Stimulated activated CD8-positive, alpha-beta memory T cell treated with anti-CD3 and anti-CD28 coated beads, Interleukin-15, amount 100 ng/mL, for 24 hours (primary cell): ENCODE data around the gene MSMB.

Experiments used
- DNase-seq: peaks from one replicate; pipeline ENCODE4 v3.0.0-alpha.2; 2020; ENCODE audit warnings: low read depth

Gene MSMB

DNA sequence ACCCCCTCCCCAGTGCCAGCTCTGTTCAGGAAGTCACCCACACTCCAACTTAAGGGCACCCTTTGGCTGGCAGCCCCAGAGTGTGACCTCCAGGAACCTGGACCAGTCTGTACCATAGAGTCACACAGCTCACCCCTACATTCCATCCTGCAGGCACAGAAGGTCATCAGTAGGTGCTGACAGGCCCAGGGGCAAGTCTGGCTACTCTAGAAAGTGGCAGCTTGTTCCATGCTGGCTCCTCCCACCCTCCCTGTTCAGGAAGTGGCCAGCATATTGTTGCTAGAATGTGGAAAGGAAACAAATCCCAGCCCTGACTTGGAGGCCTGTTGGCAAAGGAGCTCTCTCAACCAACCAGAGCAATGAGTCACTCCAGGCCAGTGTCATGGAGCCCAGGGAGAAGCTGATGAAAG, 12.5 kb downstream of the MSMB start:
- no peak for DNase-seq

DNA sequence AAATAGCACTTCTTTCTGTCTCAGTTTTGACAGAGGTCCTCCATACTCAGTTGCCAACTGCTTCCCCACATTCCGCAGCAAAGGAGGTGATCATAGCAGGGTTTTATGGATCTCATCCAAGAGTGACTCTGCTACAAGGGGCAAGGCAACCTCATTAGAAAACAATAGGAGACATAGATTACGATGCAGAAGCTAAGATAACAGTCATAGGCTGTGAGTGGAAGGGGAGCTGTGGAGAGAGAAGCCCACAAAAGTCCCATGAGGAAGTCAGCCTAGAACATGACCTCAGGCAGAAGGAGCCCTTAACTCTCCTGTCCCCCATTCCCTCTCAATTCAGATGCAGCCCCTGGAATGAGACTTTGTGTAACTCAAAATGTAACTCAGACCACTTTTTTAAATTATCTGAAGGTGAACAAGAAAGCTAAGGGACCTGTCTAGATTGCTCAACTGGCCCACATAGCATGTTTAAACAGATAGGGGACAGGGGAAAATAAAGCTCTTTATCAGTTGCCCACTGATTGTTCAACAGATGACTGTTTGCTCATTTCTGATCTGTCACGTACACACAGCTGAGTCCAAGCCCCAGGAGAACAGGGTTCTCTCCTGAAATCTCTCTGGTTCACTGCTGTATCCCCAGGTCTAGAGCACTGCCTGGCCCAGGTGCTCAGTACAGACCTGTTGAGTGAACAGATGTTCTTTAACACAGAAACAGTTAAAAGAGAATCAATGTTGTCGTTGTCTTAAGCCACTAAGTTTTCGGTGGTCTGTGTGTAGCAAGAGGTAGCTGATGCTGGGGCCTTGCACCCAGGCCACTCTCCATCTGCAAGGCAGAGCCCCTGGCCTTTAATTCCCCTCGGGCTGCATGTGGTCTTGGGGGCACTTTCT, 14.2 kb downstream of the MSMB start:
- DNase-seq: no peak

DNA sequence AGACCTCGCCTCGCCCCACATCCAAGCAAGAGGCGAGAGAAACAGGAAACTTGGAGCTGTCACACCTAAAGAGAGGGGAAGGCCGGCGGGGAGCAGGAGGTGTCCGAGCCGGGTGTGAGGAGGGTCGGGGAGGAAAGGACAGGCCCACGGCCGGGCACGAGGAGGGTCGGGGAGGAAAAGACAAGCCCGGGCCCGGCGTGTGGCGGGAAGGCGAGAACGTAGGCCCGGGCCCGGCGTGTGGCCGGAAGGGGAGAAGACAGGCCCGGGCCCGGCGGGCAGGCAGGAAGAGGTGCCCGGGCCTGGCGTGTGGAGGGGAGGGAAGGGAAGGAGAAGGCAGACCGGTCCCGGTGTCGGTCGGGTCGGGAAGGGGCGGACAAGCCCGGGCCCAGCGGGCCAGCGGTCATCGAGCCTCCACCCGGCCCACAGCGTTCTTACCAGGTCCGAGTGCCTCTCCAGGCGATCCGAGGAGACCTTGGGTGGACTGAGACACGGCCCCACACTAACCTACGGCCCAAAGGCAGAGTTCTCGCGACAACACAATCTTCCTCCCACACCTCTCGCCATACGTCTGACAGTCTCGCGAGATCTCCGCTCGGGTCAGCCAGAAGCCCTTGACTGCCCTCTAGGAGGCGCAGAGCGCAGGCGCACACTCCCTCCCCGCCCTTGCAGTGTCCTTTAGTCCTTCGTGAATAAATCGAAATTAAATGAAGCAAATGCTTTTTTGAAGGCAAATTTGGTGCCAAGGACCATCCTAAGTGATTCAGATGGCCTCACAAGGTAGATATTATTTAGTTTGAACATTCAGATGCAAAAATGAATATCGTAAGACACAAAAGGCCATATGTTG, 15.8 kb downstream of the MSMB start, which contains the start of gene NCOA4:
Gene NCOA4, minus strand, starts transcription at position 533 of the 847 bp plus-strand sequence. CDS start 13,943 bp downstream, outside the sequence.
- peak; percentile 76 for DNase-seq

DNA sequence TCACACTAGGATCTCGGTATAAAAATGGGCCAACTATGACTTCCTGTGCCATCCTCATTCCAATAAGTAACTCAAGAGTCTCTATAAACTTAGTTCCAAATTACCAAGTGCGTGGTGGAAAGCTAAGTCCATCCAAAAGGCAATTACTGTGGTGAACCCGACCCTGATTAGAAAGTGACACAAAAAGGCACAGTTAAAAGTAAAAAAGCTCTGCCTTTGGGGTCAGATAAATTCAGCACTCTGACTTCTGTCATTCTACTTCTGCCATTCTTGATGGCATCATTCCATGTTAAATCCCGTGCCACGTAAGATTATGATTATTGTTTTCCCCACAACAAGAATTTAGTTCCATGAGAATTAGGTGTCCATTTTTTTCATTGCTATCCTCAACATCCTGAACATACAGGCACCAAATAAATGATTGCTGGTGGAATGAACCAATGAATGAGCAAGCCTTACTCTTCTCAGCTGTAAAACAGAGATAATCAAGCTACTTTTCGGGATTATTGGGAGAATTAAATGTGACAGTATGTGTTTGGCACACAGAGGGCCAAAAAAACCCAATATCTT, 16.5 kb downstream of the MSMB start:
- no peak for DNase-seq

DNA sequence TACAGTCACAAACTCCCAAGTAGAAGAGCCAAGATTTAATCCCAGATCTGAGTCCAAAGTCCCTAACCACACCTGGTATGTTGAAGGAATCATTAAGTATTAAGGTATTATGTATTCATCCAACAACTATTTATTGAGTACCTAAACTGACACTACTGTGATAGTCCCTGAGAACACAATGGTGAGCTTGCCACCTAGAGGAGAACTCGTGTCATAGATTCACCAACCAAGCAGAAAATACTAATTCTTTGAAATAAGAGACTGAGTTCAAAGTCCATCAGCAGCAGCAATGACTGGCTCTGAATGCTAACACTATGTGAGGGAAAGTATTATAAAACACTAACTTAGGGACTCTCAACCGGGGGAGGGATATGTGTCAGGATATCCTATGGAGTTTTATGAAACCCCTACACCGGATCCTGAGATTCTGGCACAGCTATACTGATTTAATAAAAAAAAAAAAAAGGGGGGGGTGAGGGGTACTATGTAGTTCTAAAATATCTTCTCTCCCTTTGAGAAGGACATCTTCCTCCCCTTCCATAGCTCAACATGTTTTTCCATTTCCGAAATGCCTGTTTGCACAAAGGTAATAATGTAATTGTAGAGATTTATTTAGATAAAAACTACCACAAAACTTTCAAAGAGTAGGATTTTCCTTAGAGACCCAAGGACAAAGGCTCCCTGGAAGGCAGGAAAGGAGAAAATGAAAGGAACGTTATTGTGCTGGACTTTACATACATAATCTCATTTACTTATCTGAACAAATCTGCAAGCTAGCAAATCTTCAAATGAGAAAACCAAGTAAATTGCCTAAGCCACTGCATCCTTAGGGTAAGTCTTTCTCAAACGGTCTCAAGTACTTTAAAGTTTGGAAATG, 17.2 kb downstream of the MSMB start:
- DNase-seq: no peak

DNA sequence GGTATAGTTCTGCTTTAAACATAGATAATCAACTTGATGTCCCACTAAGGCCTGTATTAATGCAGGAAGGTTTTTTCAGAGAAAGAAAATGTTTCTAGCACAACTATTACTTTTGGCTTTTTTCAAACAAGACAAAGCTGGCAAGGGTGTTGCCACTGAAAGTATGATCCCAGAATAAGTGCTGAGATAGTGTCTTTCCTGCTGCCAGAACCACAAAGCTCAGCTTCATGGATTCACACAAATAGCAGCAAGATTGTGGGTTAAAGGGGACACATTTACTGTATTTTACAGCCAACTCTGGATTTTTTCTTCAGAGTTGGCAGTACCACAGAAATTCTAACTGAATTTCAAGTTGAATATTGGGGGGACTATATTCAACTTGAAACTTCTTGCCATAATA, 20.0 kb downstream of the MSMB start:
- no peak for DNase-seq

DNA sequence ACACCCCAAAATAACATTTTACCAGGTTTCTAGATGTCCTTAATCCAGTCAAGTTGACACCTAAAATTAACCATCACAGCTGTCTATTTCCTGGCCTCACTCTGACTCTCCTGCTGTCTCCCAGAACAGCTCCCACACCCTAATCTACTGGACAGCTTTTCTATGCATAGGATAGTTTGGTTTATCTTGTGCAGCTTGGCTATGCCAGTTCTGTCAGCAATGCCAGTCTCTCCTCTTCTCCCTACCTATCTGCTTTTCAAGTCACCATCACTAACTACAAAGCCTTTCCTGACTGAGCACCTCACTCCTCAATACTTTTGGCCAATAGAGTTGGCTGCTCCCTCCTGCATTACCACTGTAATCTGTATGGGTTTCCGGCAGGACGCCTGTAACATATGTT, 20.7 kb downstream of the MSMB start:
- no peak for DNase-seq

DNA sequence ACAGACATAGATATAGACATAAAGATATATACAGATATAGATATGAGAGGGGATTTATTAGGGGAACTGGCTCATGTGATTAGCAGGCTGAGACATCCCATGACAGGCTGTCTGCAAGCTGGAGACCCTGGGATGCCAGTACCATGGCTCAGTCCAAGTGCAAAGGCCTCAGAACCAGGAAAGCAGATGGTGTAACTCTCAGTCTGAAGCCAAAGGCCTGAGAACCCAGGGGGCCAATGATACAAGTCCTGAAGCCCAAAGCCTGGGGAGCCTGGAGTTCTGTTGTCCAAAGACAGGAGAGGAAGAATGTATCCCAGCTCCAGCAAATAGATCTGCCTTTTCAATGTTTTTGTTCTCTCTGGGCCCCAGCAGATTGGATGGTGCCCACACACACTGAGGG, 21.1 kb downstream of the MSMB start:
- no peak for DNase-seq

DNA sequence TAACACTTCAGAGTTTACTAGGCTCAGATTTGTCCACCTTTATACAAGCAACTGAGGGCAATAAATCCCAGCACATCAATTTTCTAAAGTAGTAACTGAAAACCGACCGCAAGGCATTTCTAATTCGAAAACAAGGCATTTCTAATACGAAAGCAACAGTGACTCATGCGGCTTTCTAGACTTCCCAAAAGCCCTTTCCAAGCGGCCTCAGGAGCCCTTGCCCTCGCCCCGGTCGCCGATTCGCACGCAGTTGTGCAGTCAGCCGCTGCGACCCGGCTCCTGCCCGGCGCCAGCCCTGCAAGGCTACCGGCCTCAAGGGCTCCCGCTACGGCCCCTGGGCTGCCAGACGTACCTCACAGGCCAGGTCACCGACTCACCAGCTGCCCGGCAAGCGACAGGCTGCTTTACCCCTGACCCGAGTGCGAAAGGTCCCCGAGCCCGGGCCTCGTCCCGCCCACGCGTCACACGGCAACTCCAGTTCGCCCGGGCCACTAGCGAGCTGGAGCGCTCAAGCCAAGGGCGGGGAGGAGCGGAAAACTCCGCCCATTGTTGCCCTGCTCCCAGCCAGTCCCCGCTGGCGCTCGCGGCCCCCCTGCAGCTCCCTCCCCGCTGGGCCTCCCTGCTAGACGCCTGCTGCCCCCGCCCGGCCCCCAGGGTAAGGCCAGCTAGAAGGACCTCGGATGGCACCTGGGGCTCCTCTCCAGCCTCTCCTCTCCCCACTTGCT, 22.9 kb downstream of the MSMB start:
- DNase-seq: peak; percentile 51

DNA sequence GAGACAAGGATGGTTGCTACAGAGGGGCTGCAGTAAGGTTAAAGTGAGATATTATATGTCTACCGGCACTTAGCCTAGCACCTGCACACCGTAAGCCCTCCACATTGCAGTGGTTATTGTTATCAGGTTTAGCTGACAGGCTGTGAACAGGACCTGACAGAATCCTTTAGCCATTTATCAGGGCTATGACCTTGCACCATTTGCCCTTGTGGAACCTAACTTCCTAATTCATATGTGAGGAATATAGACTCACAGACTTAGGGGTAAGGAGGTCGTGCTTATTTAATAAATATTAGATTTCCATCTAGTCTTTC, 25.8 kb downstream of the MSMB start:
- DNase-seq: no peak

DNA sequence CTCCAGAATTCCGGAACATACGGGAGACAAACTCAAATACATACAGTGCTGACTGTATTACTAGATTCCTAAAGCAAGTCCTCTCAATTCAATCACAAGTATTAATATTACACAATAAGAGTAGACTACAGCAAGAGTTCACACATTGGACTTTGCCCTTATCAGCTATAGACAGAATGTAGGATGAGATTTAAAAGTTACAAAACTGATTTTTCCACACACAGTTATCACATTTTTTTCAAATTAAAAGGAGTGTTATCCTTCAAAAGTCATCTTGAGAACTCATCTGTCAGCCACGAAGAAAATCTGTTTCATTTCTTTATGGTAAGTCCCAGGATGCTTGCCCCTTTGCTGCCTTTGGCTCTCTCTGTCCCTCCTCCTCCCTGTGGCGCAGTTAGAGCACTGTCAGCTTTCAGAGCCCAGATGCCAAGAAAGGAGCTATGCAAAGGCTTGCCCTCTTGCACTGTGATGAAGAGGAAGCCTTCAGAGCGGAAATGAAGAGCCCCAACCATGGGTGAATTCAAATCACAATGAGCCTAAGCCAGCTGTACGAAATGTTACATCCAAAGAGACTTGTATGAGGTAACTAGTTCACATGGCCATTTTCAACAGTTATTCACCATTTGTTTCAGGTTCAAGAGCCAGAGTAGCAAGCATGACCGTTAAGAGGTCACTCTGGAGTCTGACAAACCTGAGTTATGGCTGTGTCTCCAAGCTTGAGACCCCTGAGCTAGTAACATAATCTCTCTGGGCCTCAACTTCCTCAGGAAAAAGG, 26.3 kb downstream of the MSMB start:
- no peak for DNase-seq

DNA sequence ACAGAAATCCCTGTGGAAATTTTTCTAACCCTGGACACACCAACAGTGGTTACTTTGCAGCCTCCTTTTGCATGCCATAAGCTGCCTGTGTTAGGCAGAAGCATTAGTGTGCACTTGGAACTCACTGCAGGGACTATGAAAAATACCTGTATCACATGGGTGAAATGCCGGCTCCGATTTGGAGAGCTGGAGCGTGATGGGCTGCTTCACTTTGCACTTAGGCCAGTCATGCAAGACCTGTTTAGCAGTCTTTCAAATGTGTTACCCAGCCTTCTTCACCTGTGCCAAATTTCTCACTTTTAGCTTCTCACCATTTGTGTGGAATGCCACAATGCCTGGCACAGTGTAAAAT, 26.9 kb downstream of the MSMB start:
- no peak for DNase-seq

DNA sequence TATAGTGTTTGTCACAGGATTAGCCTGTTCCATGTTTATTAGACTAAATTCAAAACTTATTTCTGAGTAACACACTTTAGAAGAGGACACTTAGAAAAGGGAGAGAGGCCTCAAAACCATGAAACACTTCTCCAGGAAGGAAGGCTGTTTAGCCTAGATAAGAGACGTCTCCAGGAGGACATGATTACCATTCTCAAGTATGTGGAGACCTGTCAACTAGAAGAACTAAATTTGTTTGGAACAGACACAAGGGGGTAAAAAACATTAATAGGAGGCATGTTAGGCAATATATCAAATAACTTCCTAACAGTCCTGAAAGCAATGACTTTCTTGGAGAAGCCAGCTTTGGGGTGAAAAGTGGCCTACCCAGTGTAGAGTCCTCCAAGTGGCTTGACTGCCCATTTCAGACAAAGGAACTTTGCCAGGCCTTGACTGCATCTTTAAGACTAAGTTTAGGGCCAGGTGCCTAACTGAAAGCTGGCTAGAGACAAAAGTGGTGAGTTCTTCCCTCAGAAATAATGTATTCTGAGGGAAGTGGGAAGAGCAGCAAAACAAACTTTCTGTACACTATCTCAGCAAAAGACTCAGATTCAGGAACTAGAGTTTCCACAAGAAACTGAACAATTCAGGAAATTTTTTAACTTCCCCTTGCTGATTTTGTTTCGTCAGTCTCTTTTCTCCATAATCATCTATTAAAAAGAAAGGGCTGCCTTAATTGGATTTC, 27.5 kb downstream of the MSMB start:
- no peak for DNase-seq

DNA sequence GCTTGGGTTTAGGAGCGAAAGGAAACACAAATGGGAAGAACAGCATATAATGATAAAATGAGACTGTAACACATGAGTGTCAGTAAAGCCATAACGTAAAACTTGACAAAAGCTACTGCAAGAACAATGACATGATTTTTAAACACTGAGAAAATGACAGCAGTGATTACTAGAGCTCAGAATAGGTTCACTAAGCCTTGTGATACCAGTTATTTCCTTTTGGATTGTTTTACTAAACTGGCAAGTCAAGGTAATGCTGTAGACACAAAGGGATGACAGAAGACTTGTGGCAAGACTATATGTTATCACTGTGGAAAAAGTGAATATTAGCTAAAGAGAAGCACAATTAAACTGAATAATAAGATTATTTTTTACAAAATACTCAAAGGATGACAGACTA, 28.3 kb downstream of the MSMB start:
- no peak for DNase-seq

DNA sequence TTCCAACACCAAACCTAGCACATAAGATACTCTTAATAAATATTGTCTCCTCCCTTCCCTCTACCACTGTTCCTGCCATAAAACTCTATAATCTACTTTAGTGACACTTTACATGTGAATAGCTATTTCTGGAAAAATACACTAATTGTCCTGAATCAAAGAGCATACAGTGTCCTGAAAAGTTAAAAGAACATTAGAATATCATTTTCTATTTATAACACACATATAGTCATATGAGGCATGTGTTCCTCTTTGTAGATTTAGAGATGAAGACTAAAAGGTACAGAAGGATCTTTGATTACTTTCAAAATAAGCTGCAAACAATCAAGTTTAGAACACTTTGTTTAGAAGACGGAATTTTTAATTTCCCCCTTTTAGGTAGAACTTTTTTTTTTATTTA, 29.3 kb downstream of the MSMB start:
- DNase-seq: no peak

DNA sequence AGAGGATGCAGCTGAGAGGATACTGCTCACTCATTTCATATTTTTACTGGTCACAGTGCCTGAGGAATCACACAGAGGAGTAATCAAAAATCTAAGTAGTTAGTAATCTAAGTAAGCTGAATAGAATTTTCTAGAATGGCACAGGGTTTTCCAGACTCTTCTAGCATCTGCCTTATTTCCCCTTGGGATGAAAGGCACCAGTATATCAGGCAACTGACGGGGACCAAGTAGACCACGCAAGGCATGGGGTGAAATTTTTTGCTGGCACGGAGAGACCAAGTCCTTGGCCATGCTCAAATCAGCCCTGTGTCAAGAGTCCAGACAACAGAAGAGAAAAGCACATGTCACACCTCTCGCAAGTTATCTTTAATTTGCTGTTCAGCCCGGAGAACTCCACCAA, 29.9 kb downstream of the MSMB start:
- DNase-seq: no peak

DNA sequence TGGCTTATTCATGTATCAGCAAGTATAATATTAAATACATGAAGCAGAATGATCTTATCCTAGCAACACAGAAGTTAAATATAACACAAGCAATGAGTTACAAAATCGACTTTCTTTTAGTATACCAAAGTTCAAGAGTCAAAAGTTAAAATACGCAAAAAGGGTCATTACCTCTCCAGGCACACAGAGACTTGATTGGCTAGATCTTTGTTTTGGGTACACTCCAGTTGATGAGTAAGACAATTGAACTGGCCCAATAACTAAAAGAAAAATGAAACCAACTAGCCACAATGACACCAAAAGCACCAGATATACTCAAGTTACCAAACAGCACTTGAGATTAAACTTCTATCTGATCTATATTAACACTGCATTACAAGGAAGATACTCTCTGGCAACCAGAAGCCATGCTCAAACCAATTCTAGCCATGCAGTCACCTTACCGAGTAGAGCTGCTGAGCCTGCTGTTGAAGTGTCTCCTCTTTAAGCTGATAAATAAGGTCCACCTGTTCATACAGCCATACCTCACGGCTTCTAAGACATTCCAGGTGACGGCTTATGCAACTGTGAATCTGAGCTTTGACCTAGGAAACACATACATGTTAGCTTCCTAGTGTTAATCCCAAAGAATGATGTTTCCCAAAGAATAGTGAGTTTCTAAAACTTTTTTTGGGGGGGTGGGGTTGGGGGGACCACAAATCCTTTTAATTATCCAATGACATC, 31.2 kb downstream of the MSMB start:
- no peak for DNase-seq

DNA sequence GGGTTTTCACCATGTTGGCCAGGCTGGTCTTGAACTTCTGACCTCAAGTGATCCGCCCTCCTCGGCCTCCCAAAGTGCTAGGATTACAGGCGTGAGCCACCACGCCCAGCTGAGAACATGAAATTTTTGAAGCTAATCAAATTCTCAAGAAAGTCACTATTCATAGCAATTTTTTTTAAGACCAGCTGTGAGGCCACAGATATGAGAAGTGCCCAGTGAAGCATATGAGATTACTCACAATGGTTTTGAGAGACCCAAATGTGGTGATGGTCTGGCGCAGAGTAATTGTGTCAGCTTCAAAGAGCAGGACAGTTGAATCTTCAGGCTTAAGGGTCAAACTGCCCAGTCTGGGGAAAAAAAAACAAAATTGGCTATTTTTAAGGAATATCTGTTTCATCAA, 31.9 kb downstream of the MSMB start:
- DNase-seq: no peak

DNA sequence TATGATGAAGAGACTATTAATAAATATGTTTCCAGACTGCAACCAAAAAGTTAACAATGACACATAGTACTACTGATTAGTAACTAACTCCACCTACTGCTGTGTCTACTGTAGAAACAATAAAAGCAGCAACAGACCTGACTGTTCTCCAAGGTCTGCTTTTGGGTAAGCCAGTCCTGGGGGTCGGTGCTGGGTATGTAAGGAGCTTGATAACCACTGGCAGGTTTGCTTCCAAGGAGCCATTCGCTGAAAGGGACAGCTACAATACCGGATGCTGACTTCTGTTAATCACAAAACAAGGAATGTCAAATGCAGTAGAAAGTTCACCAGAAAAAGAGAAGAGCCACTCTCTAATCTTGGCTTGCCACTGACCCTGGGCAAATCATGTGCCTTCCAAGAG, 33.3 kb downstream of the MSMB start:
- DNase-seq: no peak
